MM.1S (cell line): Measurements from ENCODE around the gene ANXA2.

Experiments
- EZH2 ChIP-seq: fragments of 300-600 bp; sonication (generic); optimal IDR thresholded peaks from 2 replicates; pipeline ENCODE3; 2017; ENCODE audit warnings: low read depth, mild to moderate bottlenecking, antibody characterized with exemption, low read length, mixed read lengths
- EZH2phosphoT487 ChIP-seq: fragments of 300-600 bp; sonication (generic); IDR thresholded peaks from 2 replicates; pipeline ENCODE4 v1.6.1; 2018; ENCODE audit warnings: antibody characterized with exemption, low read length
- TF ChIP-seq, protein P1 (sequence below): fragments of 300-600 bp; sonication (generic); IDR thresholded peaks from 2 replicates; pipeline ENCODE4 v1.5.1; 2016; ENCODE audit warnings: antibody characterized with exemption, low read length, mixed read lengths

- TF ChIP-seq, protein P1, sequence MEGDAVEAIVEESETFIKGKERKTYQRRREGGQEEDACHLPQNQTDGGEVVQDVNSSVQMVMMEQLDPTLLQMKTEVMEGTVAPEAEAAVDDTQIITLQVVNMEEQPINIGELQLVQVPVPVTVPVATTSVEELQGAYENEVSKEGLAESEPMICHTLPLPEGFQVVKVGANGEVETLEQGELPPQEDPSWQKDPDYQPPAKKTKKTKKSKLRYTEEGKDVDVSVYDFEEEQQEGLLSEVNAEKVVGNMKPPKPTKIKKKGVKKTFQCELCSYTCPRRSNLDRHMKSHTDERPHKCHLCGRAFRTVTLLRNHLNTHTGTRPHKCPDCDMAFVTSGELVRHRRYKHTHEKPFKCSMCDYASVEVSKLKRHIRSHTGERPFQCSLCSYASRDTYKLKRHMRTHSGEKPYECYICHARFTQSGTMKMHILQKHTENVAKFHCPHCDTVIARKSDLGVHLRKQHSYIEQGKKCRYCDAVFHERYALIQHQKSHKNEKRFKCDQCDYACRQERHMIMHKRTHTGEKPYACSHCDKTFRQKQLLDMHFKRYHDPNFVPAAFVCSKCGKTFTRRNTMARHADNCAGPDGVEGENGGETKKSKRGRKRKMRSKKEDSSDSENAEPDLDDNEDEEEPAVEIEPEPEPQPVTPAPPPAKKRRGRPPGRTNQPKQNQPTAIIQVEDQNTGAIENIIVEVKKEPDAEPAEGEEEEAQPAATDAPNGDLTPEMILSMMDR: no peak
- TF ChIP-seq EZH2phosphoT487 (no peak), EZH2 (no peak)
Observed at GRCh38 chr15:60374628-60375081, 23.1 kb downstream of the ANXA2 start.
